ENCODE data around the gene GPR107.

GRCh38 chr9:130026583-130027340, 26.9 kb upstream of the GPR107 start:
- TF ChIP-seq GATA3 (IDR thresholded peaks at IDR 0.05; ENCODE audit: low read depth, low read length) = no peak
- no peak for TF ChIP-seq GATA2 (IDR thresholded peaks at IDR 0.05; ENCODE audit: low read depth, low read length)
